GM19023 (cell line): ENCODE data around the gene ZAP70.

ENCODE experiments used
- ATAC-seq: cut with Tn5 transposase; IDR thresholded peaks from one replicate; pipeline ENCODE4 v1.9.1; 2021; ENCODE audit warnings: mild to moderate bottlenecking, moderate library complexity; ENCODE audit not compliant: unreplicated experiment

Gene ZAP70

GRCh38 chr2:97732436-97733340 is 19.3 kb downstream of the ZAP70 start:
- no peak for ATAC-seq

- no peak for ATAC-seq
Observed at GRCh38 chr2:97733341-97734035, 20.1 kb downstream of the ZAP70 start.

GRCh38 chr2:97734061-97735051 is 21.0 kb downstream of the ZAP70 start:
- no peak for ATAC-seq

GRCh38 chr2:97735161-97735561 is 21.8 kb downstream of the ZAP70 start:
- ATAC-seq: no peak

- ATAC-seq: no peak
Observed at GRCh38 chr2:97736185-97736584, 22.8 kb downstream of the ZAP70 start.

GRCh38 chr2:97736608-97737330 is 23.4 kb downstream of the ZAP70 start:
- no peak for ATAC-seq

- ATAC-seq: no peak
Observed at GRCh38 chr2:97737421-97738178, 24.2 kb downstream of the ZAP70 start.

- ATAC-seq: no peak
Observed at GRCh38 chr2:97738179-97739019, 25.0 kb downstream of the ZAP70 start.

GRCh38 chr2:97739020-97739892 is 25.9 kb downstream of the ZAP70 start:
- no peak for ATAC-seq

- no peak for ATAC-seq
Observed at GRCh38 chr2:97739893-97740245, 26.5 kb downstream of the ZAP70 start.

GRCh38 chr2:97740590-97741182 is 27.3 kb downstream of the ZAP70 start:
- no peak for ATAC-seq

- no peak for ATAC-seq
Observed at GRCh38 chr2:97741251-97741650, 27.9 kb downstream of the ZAP70 start.

GRCh38 chr2:97741686-97742085 is 28.3 kb downstream of the ZAP70 start:
- no peak for ATAC-seq

GRCh38 chr2:97742381-97742847 is 29.0 kb downstream of the ZAP70 start:
- ATAC-seq: no peak

- no peak for ATAC-seq
Observed at GRCh38 chr2:97743913-97744312, 30.5 kb downstream of the ZAP70 start.

- no peak for ATAC-seq
Observed at GRCh38 chr2:97745474-97746174, 32.2 kb downstream of the ZAP70 start.

- ATAC-seq: no peak
Observed at GRCh38 chr2:97747285-97747684, 33.9 kb downstream of the ZAP70 start.
